ENCODE measurements around the gene CNTNAP4. TPM values are rescaled to one million over a fixed set of nuclear protein-coding genes. Genes with fewer than 3 reads are reported as not detected.

CNTNAP4 gene
- total RNA-seq, 2 donors from 2014 or later = not detected

DNA sequence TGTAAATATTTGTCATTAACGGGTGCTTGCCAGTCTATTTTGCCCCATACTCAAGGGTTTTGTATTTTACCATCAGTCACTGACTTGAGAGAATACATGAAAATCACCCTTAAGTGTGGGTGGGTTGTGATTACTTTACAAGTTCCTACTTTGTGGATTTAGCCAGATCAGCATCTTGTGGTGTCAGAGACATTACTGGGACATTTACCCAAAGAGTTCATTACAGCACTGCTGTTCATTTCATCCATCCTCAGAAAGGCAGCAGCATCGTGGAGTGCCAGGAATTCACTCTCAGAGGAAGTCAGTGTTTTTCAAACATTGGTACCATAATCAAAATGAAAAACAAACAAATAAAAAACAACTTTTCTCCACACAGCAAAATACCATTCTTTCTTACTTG is 110.8 kb downstream of the CNTNAP4 start:
- H3K4me3 ChIP-seq = no peak overlapping the region
- H3K9me3 ChIP-seq = no peaks in the 10 kb centered on the region
- TF ChIP-seq, protein P1, sequence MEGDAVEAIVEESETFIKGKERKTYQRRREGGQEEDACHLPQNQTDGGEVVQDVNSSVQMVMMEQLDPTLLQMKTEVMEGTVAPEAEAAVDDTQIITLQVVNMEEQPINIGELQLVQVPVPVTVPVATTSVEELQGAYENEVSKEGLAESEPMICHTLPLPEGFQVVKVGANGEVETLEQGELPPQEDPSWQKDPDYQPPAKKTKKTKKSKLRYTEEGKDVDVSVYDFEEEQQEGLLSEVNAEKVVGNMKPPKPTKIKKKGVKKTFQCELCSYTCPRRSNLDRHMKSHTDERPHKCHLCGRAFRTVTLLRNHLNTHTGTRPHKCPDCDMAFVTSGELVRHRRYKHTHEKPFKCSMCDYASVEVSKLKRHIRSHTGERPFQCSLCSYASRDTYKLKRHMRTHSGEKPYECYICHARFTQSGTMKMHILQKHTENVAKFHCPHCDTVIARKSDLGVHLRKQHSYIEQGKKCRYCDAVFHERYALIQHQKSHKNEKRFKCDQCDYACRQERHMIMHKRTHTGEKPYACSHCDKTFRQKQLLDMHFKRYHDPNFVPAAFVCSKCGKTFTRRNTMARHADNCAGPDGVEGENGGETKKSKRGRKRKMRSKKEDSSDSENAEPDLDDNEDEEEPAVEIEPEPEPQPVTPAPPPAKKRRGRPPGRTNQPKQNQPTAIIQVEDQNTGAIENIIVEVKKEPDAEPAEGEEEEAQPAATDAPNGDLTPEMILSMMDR (IDR thresholded peaks at IDR 0.05) = no peak
- no peak for DNase-seq
- H3K9ac ChIP-seq (ENCODE audit: low read depth in 2 of 2, low read length in 2 of 2) = no peak overlapping the region
- no peaks in the 10 kb centered on the region for H3K27me3 ChIP-seq
- H3K36me3 ChIP-seq = no peaks in the 10 kb centered on the region
- no peak overlapping the region for H3K27ac ChIP-seq
- H3K4me1 ChIP-seq = no peaks in the 10 kb centered on the region
- intact Hi-C loops (cut with DNase I) = no loop called here

DNA sequence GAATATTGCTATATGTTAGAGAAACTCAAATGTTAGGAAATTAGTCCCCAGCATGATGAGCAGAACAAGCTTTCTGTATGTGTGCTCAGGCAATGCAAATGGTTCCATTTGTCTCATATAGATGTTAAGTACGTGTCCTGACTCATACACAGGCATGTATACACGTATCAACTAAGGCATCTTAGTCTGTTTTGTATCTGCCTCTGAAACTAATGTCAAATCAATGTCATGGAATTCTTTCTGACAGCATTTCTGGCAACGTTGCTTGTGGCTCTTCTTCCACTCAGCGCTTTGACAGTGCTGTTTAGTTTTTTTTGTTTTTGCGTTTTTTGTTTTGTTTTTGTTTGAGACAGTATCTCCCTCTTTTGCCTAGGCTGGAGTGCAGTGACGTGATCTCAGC is 111.9 kb downstream of the CNTNAP4 start:
- intact Hi-C loops (cut with DNase I) = no loop called here
- DNase-seq = no peak

DNA sequence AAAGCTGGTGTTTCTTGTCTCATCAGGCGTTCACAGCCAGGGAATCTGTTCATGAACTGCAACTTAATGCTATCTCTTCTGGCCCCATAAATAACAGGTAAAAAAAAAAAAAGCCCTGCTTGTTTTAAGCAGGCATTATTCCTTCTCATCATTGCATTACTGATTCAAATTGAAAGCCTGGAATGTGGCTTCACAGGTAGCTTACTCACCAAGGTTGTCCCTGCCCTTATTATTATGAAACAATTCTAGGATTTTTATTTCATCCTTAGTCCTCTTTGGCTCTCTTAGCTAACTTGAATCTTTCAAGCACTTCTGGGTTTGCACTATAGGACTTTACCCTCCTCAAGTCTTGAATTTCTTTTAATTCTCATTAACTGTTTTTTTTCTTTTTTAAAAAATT is 113.3 kb downstream of the CNTNAP4 start:
- no peaks in the 10 kb centered on the region for H3K9me3 ChIP-seq
- H3K27me3 ChIP-seq = no peaks in the 10 kb centered on the region
- no peaks in the 10 kb centered on the region for H3K36me3 ChIP-seq
- no peak for DNase-seq
- TF ChIP-seq, protein P1 (IDR thresholded peaks at IDR 0.05) = no peak
- intact Hi-C loops (cut with DNase I) = no loop called here
- H3K9ac ChIP-seq (ENCODE audit: low read depth in 2 of 2, low read length in 2 of 2) = no peak overlapping the region
- H3K4me3 ChIP-seq = no peak overlapping the region
- H3K4me1 ChIP-seq = no peaks in the 10 kb centered on the region
- H3K27ac ChIP-seq = no peak overlapping the region

More for the DNA sequence above, 111.9 kb downstream of the CNTNAP4 start:
- Histone ChIP-seq H3K9ac (ENCODE audit: low read depth in 2 of 2, low read length in 2 of 2) (no peak overlapping the region), H3K27me3 (no peaks in the 10 kb centered on the region), H3K27ac (no peak overlapping the region), H3K36me3 (no peaks in the 10 kb centered on the region), H3K4me3 (no peak overlapping the region), H3K4me1 (no peaks in the 10 kb centered on the region), H3K9me3 (no peaks in the 10 kb centered on the region)
- TF ChIP-seq, protein P1 (IDR thresholded peaks at IDR 0.05) = no peak

DNA sequence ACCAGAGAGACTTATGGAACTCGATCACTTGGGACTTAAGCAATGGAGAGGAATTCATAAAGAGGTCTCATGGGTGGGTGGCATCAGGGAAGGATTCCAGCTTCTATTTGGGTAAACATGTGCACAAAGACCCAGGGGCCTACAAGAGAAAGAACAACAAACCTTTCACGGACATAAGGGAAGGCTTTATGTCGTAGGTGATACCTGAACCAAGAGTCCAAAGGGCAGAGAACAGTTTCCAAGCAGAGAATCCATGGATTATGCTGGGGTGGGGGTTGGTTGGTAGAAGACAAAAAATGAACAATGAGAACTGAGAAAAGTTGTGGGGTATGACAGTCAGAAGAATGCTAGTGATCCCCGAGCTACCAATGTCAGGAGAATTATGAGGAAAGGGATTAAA is 119.8 kb downstream of the CNTNAP4 start:
- H3K36me3 ChIP-seq = no peaks in the 10 kb centered on the region
- no peak for DNase-seq
- TF ChIP-seq, protein P1 (IDR thresholded peaks at IDR 0.05) = no peak
- no peaks in the 10 kb centered on the region for H3K4me1 ChIP-seq
- no peak overlapping the region for H3K4me3 ChIP-seq
- no peaks in the 10 kb centered on the region for H3K9me3 ChIP-seq
- H3K27me3 ChIP-seq = no peaks in the 10 kb centered on the region
- intact Hi-C loops (cut with DNase I) = no loop called here
- H3K9ac ChIP-seq (ENCODE audit: low read depth in 2 of 2, low read length in 2 of 2) = no peak overlapping the region
- no peak overlapping the region for H3K27ac ChIP-seq

DNA sequence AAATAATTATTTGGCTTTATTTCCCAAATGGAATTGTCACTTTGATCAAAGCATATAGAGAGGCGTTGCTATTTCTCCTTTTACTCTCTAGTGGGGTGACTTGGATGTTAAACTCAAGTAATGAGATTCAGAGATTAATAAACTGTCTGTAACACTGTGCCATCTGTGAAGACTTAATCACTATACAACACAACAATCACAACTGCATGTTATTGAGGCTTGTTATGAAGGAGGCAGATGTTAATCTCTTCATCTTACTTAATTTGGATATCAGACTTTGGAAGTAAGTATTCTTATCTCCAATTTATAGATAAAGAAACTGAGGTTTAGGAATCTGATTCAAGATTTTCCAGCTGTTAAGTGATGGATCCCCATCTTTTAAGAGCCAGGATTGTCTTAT is 132.5 kb downstream of the CNTNAP4 start:
- H3K36me3 ChIP-seq = no peaks in the 10 kb centered on the region
- H3K4me1 ChIP-seq = no peaks in the 10 kb centered on the region
- H3K9me3 ChIP-seq = no peaks in the 10 kb centered on the region
- H3K9ac ChIP-seq (ENCODE audit: low read depth in 2 of 2, low read length in 2 of 2) = no peak overlapping the region
- TF ChIP-seq, protein P1 (IDR thresholded peaks at IDR 0.05) = no peak
- H3K27me3 ChIP-seq = no peaks in the 10 kb centered on the region
- intact Hi-C loops (cut with DNase I) = no loop called here
- H3K4me3 ChIP-seq = no peak overlapping the region
- DNase-seq = no peak
- H3K27ac ChIP-seq = no peak overlapping the region

DNA sequence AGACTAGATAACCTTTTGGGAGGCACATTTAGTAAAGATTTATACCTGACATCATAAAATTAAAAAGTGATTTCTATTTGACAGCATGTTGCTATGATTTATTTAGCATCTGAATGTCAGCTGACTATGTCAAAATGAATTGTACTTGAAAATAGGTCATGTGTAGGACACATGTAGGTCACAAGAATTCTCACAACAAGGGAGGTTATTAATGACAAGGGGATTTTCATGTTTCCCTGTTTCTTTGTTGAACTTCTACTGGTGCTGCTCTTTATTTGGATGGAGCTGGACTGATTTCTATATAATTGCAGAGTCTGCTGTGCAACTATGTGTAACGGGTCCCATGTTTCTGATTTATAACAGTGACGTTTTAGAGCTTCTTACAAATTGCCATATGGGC is 144.4 kb downstream of the CNTNAP4 start:
- no peak overlapping the region for H3K4me3 ChIP-seq
- no peak for DNase-seq
- no peaks in the 10 kb centered on the region for H3K9me3 ChIP-seq
- H3K27ac ChIP-seq = no peak overlapping the region
- TF ChIP-seq, protein P1 (IDR thresholded peaks at IDR 0.05) = no peak
- H3K9ac ChIP-seq (ENCODE audit: low read depth in 2 of 2, low read length in 2 of 2) = no peak overlapping the region
- H3K27me3 ChIP-seq = no peaks in the 10 kb centered on the region
- H3K4me1 ChIP-seq = no peaks in the 10 kb centered on the region
- intact Hi-C loops (cut with DNase I) = no loop called here
- H3K36me3 ChIP-seq = no peaks in the 10 kb centered on the region
